NCI-H774 (cell line): Measurements from ENCODE around the gene LURAP1L.

Source experiments
- DNase-seq: peaks from one replicate; lab custom pipeline; 2025; lab: John Stamatoyannopoulos, UW

LURAP1L gene, protein sequence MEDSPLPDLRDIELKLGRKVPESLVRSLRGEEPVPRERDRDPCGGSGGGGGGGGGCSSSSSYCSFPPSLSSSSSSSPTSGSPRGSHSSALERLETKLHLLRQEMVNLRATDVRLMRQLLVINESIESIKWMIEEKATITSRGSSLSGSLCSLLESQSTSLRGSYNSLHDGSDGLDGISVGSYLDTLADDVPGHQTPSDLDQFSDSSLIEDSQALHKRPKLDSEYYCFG

DNA sequence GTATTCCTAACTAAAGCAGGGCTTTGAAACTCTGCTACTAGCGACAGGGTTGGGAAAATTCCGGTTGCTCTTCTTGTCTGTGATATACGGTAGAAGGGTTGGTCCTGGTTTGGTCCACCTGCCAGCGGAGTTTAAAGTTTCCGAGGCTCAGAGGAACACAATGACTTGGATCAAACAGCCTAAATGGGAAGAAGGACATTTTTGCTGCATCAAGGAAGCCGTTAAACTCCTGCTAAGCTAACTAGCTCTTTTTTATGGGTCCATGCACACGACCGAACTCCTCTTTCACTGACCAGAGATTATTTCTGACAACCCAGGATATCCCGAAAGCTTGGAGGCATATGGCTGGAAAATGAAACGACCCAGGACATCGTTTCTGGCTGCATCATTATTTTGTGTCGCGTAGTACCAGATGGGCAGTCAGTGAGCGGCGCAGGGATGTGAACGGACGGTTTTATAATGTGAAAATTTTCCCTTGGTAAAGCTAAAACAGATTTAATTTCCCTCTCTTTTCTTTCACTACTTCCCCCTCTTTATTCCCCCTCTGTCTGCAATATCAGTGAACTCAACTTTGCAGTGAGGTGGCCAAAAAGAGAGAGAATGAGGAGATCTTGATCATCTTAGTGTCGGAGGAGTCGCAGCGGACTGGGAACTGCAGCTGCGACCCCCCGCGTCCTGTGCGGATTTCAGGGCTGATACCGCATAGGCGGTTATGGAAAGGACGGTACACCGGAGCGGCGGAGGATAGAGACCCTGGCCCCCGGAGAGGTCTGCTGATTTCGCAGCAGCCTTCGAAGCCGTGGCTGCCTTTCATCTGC lies at the start of gene LURAP1L:
Gene LURAP1L, plus strand, starts transcription at position 160 of the 818 bp plus-strand sequence. CDS start 696 bp downstream, outside the sequence.
- peak; percentile 80 for DNase-seq

DNA sequence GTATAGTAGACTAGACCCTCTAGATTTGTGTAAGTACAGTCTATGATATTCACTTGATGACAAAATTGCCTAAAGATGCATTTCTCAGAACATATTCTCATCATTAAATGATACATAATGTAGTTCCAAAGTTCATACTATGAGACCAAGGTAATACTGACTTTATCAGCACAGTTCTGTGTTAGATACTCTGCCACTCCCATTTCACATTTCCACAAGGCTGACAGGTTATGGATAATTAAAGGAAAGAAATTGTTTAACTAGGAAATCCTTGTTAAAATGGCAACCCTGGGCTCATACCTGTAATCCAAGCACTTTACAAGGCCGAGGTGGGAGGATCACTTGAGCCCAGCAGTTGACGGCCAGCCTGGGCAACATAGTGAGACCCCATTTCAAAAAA lies 48.0 kb upstream of the LURAP1L start:
- DNase-seq = no peak

DNA sequence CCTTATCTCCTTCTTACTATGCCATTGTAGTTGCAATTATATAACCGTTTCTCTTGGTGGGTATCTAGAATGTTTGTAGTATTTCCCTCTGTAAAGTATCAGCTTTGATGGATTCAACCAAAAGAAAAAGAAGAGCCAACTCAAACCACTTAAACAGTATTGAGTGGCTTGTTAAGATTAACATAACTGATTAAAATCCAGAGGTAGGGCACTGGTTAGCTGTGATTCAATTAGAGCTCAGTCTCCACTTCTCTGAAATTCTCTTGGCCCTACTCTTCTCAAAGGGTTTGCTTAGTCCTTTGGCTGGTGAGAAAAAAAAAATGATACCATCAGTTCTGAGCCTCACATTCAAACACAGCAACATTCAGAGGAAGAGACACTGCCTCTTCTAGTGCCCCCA lies 44.6 kb upstream of the LURAP1L start:
- no peak for DNase-seq

DNA sequence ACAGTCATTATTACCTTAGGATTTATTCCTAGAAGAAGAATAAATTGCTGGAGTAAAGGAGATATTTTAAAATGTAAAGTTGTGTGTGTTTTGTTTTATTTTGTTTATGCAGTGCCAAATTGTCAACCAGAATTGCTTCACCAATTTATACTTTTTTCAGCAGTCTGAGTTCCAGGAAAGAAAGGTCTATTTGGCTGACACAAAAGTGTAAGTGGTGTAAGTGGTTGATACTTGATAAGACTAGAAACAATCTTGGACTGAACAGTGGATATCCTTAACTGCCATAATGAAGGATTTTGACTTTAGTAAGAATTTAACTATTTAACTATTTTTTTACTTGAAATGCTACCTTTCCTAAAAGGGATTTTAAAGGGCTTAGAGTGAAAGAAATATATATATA lies 43.9 kb upstream of the LURAP1L start:
- DNase-seq = no peak

DNA sequence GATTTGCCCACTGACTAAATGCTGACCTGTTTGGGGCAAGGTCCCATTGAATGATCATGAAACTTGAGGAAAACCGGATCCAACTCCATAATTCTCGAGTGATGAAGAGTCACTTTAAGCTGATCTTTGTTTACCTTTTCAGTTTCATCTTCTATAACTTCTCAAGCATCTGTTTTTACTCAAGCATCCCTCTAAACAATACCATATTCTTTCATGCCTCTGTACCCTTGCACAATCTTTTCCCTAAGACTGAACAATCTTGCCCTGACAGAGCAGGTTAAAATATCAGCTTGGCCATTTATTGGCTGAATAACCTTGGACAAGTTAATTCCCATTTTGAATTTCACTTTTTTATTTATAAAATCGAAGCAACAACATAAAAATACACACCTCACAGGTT lies 41.8 kb upstream of the LURAP1L start:
- no peak for DNase-seq

DNA sequence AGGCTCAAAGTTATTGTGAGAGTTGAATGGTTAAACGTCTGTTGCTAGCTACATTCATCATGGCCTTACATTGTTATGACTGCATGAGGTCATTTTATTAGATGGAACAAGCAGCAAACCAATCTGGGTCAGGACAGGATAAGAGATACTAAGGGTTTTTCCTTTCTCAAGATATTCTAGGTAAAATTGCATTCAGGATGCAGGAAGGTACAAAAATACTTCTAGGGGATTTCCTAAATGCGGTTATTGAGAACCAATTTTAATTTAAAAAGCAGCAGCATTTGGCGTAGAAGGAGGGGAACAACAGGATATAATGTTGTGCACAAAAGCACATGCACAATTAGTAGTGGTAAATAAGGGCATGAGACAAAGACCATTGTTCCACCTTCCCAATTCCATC lies 39.2 kb upstream of the LURAP1L start:
- peak; percentile 81 for DNase-seq

DNA sequence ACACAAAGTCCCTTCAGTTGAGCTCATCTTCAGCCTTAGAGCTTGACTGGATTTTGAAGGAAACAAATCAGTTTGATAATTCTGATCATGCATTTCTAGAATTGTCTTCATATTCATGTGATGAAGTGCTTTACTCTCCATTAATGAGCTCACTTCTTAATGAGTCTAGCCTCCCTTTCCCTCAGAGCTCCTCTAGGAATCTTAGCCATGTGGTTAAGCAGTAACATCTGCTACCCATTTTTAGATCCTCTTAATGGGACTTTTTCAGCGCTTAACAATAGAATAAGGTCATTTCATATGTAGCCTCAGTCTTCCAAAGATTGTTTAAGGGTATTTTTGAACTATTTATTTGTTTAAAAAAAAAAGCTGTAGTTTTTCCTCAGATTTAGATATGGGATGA lies 36.9 kb upstream of the LURAP1L start:
- DNase-seq = no peak

DNA sequence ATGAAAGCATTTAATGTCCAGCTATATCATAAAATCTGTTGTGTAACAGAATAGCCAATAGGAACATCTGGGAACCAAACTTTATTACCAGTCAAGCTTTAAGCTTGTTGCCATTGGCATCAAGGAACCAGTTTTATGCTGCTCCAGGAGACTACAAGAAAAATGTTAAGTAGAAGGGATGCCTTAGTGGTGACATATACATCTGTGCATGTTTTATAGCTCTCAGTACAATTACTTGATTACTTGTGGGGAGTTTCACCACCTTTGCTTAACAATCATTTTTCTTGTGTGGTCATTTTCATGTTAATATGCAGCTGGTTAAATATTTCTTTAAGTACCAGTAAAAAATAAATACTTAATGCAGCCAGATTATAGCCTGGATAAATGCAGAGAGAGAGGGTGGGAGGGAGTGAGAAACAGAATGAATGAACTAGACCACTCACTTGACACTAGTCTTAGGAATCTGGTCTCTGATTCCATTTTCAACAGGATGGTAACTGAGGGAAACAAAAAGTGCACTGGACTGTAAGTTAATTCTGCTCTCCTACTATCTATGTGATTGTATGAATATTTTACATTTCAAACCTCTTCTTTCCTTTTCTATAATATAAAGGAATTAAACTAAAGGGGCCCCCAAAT lies 35.7 kb upstream of the LURAP1L start:
- DNase-seq = no peak

DNA sequence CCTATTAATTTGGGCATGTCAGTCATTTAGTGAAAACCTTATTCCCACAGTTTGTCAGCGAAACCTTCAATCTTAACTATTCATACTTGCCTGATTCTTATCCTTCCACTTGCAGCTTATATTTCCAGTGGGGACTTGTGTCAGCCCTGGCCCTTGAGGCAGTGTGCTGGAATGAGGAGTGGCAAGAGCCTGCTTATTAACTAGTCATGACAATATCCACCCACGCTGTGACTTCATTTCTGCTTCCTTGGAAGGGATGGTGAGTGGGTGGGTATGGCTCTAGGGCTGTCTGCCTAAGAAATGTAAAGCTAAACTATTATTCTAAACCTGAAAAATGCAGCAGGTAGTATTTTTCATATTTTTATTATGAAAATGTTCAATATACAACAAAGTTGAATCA lies 34.0 kb upstream of the LURAP1L start:
- DNase-seq = no peak

DNA sequence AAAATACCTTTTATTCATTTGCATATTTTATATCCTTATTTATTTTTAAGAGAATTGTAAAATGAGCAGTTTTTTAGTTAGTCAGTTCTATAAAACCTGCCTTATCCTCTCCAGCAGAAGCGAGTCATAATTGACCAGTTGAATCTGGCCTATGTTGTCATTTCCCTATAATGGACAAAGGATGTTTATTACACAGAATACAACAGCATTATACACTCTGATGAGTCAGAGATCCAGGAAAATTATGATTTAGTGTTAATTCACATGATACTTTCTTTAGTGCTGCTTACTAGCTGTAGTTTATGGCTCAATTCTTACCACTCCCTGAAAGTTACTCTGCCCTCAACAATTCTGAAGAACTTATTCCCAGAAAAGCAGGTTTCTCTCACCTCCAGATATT lies 26.8 kb upstream of the LURAP1L start:
- DNase-seq = no peak

DNA sequence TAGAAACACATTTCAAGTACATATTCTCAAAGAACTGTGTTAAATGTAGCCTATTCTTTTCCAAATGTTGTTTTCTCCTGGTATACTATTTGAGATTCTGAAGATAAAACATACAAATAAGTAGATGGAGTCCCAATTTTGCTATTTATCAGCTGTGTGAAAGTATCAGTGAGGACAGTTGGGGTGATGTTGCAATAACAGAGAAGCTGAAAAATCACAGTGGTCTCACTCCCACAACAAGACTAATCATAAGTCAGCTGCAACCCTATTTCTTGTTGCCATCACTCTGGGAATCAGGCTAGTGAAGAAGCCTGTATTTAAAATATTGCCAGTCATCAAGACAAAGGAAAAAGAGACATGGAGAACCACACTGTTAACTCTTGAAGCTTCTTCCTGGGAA lies 25.9 kb upstream of the LURAP1L start:
- no peak for DNase-seq

DNA sequence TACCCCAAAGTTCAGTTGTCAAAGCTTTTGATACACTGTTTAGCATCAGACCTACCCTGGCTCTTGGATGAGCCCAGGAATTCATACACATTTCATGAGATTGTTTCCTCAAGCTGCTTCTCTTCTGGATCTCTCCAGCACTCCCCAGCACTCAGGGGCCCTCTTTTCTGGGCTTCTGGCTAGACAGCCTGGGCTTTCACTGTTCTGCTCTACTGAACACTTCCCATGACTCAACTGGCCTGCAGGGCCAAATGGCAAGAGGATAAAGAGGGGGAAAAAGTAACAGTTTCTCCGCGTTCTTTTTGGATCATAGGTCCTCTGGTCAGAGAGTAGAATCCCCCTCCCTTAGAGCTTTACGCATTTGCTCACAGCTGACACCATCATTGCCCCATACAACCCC lies 20.9 kb upstream of the LURAP1L start:
- DNase-seq = no peak

DNA sequence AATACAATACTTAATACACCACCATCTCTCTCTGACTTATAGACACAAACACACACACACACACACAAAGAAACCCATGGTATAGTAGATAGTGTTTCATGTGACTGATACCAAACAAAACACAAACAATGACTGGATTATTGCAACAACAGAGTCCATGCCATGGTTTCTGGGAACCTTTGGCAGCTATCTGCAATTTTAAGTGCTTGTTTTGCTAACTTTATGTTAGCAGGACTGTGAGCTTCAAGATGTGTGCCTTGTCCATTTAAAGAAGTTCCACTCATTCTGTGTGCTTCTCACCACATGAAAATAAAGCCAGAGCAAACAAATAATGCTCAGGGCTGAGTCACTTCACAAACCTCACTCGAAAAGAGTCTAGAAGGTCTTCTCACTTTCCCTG lies 15.1 kb upstream of the LURAP1L start:
- DNase-seq = peak; percentile 54

DNA sequence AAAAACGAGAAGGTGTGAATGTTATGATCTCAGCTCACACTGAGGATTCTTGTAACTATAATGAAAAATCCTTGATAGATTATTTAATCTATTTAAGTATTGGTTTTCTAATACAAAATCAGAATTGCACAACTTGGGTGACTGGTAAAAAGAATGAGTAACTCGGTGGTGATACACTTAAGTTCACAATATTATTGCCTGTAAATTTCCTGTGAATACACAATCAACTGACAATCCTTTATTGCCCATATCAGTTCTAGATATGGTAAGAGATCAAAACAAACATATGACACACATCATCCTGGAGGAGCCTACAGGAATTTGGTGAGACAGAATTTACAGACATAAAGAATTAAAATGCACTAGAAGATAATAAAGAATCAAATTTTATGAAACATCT lies 14.1 kb upstream of the LURAP1L start:
- DNase-seq = no peak

DNA sequence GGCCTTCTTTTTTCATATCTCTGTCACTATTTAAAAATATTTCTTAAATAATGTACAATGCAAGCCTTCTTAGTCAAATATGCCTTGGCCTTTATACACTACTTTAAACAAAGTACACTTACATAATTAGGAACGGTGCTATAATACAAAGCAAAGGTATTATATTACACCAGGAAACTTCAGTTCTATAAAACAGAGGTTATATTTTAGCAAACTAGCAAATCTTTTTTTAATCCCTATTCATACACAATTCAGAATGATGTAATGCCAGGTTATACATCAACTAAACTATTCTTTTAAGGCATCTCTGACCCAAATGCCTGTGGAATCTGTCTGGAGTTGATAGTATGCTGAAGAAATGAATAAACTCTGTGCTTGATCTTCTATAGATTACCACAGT lies 10.7 kb upstream of the LURAP1L start:
- DNase-seq = no peak

DNA sequence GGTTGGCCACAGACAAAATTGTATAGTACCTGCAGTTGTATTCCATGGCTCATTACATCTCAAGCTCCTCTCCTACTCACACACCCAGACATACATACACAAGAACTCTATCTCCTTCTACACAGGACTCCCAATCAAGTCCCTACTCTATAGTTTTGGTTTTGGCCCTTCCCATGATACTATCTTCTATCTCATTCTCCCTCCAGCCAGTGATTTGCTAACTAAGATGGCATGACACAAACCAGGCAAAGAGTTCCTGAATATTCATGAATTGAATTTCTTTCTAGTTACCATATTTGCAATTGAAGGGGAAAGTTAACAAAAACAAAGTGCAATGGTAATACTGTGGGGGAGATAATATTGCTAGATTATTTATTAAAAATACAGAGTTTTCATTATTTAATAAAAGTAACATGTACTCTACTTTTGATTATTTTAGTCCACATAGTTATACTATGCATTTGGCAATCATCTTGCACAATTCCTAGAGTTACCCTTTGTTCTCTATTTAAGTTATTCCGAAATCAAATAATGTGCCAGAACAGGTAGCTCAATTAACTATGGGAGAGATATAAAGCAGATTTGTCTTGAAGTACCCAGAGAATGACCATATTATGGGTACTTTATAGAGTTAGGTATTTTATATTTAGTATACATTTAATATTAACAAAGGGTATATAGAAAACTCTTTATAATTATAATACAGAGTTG lies 9.6 kb upstream of the LURAP1L start:
- no peak for DNase-seq

DNA sequence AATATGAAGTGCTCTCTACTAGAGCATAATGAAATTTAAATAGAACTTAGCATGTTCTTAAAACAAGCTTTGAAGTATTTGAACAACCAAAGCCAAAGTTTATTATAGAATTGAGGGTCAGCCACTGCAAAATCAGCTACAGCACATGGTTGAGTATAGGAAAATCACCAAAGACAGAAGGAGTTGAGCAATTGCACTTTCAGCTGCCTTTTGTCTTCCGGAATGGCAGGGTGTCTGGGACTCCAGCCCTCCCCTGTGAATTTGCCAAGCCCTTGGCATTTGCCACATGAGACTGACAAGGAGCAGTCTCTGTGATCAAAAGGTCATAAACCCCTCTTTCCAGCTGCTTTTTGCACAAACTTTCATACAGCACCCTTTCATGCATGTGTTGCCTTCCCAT lies 8.5 kb upstream of the LURAP1L start:
- DNase-seq = no peak

DNA sequence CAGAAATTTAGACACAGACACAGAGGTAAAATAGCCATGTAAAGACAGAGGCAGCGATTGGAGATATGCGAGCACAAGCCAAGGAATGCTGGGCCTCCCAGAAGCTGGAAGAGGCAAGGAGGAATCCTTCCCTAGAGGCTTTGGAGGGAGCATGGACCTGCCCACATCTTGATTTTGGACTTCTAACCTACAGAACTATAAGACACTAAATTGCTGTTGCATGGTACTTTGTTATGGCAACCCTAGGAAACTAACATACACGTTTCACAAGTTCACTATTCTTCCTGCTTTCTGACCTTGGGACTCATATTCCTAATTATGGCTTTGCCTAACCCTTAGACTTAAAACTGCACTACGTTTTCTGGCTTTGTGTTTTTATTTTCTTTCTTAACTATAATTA lies 4.6 kb upstream of the LURAP1L start:
- DNase-seq = no peak

DNA sequence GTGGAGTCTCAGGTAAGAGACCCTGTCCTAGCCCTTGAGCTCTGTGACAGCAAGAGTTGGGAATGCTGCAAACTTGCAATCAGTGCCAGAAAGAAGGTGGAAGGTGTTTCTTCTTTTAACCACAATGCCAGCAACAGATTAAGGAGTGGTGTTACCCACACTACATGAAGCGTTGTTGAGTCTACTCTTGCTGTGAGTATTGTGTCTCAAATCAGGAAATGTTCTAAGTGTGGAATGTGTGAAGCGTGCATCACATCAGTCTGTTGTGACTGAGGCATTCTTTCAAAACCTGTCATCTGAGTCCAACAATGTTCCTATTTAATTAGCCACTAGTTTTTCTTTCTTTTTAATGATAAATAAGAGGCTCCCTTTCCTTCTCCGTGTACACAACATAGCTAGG lies 2.9 kb upstream of the LURAP1L start:
- DNase-seq = no peak

DNA sequence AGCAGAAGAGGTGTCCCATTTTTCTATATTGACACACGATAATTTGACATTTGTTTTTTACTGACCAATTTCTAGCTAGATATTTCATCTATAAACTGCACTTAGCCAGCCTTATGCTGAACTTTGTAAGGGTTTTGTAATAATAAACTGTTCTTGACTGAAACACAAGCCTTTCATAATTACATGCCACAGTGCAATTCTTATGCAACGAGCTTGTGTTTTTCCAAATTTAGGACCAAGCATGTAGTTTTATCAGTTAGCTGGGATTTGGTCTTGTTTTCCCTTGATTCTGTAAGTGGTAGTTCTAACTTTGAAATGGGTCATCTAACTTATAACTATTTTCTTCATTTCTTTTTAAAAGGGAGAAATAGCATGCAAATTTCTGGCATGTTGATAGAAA lies 1.3 kb upstream of the LURAP1L start:
- DNase-seq = no peak

DNA sequence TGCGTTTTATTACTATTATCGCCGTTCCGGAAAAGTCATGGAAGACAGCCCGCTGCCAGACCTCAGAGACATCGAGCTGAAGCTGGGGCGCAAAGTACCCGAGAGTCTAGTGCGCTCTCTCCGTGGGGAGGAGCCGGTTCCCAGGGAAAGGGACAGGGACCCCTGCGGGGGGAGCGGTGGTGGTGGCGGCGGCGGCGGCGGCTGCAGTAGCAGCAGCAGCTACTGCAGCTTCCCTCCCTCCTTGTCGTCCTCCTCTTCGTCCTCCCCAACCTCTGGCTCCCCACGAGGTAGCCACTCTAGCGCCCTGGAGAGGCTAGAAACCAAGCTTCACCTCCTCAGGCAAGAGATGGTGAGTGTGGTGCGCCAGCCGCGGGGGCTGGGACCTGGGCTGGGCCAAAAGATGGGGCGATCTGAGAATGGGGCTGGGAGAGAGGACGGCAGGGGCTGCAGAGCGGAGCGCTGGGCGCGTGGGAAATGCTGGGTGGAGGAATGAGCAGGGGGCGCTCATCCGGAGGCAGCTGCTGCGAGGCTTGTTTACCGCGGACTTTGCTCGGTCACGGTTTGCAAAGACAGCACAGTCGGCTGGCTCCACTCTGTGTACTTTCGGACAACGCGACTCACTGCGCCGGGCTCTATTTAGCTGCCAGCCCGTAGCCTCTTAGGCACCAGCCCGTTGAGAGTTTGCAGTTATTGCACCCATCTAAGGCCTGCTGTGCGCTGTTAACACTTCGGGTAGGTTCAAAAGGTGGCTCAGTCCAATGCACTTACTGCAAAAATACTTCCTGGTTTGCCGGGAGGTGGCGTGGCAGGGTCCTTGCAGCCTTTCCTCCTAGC lies 1.1 kb downstream of the LURAP1L start:
- peak; percentile 88 for DNase-seq
